SK-N-SH (cell line): ENCODE measurements around the gene CPLANE2.

Experiments
- CHD2 ChIP-seq: fragments of 150-350 bp; IDR thresholded peaks from 2 replicates; pipeline ENCODE4 v1.6.1; 2018; ENCODE audit warnings: low read length; ENCODE audit not compliant: partially characterized antibody
- CTCF ChIP-seq: fragments of 200-600 bp; sonication (generic); IDR thresholded peaks from 2 replicates; pipeline ENCODE4 v1.6.1; 2017; ENCODE audit warnings: antibody characterized with exemption, mild to moderate bottlenecking, moderate library complexity
- EP300 ChIP-seq, 2 experiments: IDR thresholded peaks; 2 replicates each; pipeline versions ENCODE4 v1.4.0 to v1.6.1; 2012; ENCODE audit warnings: borderline replicate concordance in 1 of 2, low read depth in 1 of 2, low read length in 1 of 2
- EZH2phosphoT487 ChIP-seq: fragments of 200-600 bp; sonication (generic); IDR thresholded peaks from 2 replicates; pipeline ENCODE4 v1.6.1; 2017; ENCODE audit warnings: low read depth, mixed run types, mild to moderate bottlenecking, antibody characterized with exemption, moderate library complexity, borderline replicate concordance
- FOSL2 ChIP-seq: IDR thresholded peaks from 2 replicates; pipeline ENCODE4 v1.4.0; 2012; ENCODE audit warnings: low read depth, mild to moderate bottlenecking, moderate library complexity, borderline replicate concordance
- FOXJ3 ChIP-seq: sonication (generic); formaldehyde crosslinking; IDR thresholded peaks from 2 replicates; pipeline ENCODE4 v1.5.1; 2020; ENCODE audit warnings: mild to moderate bottlenecking, missing genetic modification reagents
- FOXM1 ChIP-seq: IDR thresholded peaks from 2 replicates; pipeline ENCODE4 v1.4.0; 2012; ENCODE audit warnings: low read depth, mild to moderate bottlenecking
- IRF3 ChIP-seq: fragments of 150-350 bp; IDR thresholded peaks from 2 replicates; pipeline ENCODE4 v1.6.1; 2016; ENCODE audit warnings: mild to moderate bottlenecking, low read depth, low read length
- POLR2AphosphoS5 ChIP-seq: IDR thresholded peaks from 2 replicates; pipeline ENCODE4 v1.6.1; 2012; ENCODE audit warnings: low read depth, low read length
- SIN3A ChIP-seq: IDR thresholded peaks from 2 replicates; pipeline ENCODE4 v1.6.1; 2012; ENCODE audit warnings: low read depth, mild to moderate bottlenecking, low read length, moderate library complexity, borderline replicate concordance

- TF ChIP-seq CTCF (no peak), EP300 (IDR thresholded peaks at IDR 0.05; ENCODE audit: borderline replicate concordance in 1 of 2, low read depth in 1 of 2, low read length in 1 of 2) (no peak), IRF3 (no peak), FOXJ3 (CRISPR knock-in tag) (no peak), FOXM1 (no peak), CHD2 (no peak), EZH2phosphoT487 (no peak), POLR2AphosphoS5 (no peak), SIN3A (no peak), FOSL2 (no peak)
Observed at GRCh38 chr1:16189003-16189402, 48.0 kb downstream of the CPLANE2 start.
